B cell (primary cell): ENCODE measurements around the gene RNASE8.

Experiments used
- EZH2 ChIP-seq: IDR thresholded peaks from 2 replicates; pipeline ENCODE4 v1.6.1; 2012; ENCODE audit warnings: borderline replicate concordance, low read depth, mild to moderate bottlenecking, moderate library complexity, low read length; ENCODE audit not compliant: insufficient read depth, poor library complexity, severe bottlenecking
- TF ChIP-seq, protein P1 (sequence below): fragments of 200-600 bp; IDR thresholded peaks from one replicate; pipeline ENCODE4 v1.8.0; 2022; ENCODE audit warnings: antibody characterized with exemption, mild to moderate bottlenecking

DNA sequence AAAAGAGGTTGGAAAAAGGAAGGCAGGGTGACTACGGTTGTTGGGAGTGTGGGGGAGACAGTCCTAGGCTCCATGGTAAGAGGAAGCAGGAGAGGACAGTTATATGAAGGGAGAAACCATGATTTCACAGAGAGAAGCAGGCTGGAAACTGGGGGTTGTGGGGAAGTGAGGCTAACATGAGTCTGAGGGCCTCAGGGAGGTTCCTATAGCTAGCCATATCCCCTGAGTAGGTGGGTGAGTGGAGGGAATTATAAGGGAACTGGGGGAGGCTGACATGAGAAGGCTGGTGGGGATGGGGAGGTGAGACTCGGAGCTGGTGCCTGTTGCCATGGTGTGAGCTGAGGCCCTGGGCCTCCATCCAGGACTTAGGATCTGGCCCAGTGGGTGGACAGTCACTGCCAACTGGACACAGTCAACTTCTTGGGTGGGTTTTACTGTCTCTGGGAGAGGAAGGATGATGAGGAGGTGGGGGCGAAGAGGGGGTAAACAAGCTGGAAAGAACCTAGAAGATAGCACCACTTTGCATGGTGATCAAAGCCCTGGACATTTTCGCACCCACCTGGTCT is 24.4 kb upstream of the RNASE8 start:
- TF ChIP-seq, protein P1, sequence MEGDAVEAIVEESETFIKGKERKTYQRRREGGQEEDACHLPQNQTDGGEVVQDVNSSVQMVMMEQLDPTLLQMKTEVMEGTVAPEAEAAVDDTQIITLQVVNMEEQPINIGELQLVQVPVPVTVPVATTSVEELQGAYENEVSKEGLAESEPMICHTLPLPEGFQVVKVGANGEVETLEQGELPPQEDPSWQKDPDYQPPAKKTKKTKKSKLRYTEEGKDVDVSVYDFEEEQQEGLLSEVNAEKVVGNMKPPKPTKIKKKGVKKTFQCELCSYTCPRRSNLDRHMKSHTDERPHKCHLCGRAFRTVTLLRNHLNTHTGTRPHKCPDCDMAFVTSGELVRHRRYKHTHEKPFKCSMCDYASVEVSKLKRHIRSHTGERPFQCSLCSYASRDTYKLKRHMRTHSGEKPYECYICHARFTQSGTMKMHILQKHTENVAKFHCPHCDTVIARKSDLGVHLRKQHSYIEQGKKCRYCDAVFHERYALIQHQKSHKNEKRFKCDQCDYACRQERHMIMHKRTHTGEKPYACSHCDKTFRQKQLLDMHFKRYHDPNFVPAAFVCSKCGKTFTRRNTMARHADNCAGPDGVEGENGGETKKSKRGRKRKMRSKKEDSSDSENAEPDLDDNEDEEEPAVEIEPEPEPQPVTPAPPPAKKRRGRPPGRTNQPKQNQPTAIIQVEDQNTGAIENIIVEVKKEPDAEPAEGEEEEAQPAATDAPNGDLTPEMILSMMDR = no peak
- no peak for TF ChIP-seq EZH2
